Parathyroid adenoma (tissue), 2 donors: ENCODE data around the gene SVIL.
"Not testable (repeated sequence)": the region's sequence is repeated elsewhere in the genome, so short reads cannot be mapped to it uniquely, and the experiment has no call there.

Source experiments
- H2AFZ ChIP-seq: fragments of 300-600 bp; sonication (generic); one replicate; pipeline ENCODE4 v1.7.0; 2017; ENCODE audit warnings: antibody characterized with exemption, mild to moderate bottlenecking
- H3K27ac ChIP-seq: fragments of 300-600 bp; sonication (generic); one replicate; pipeline ENCODE4 v1.7.0; 2017
- H3K27me3 ChIP-seq: fragments of 300-600 bp; sonication (generic); one replicate; pipeline ENCODE4 v1.7.0; 2017; ENCODE audit warnings: low read length; ENCODE audit not compliant: control insufficient read depth, insufficient read depth
- H3K36me3 ChIP-seq: fragments of 300-600 bp; sonication (generic); one replicate; pipeline ENCODE4 v1.7.0; 2017; ENCODE audit warnings: low read length; ENCODE audit not compliant: control insufficient read depth, insufficient read depth
- H3K4me1 ChIP-seq: fragments of 300-600 bp; sonication (generic); one replicate; pipeline ENCODE4 v1.7.0; 2017; ENCODE audit warnings: control low read depth
- H3K4me2 ChIP-seq: fragments of 300-600 bp; sonication (generic); one replicate; pipeline ENCODE4 v1.7.0; 2017; ENCODE audit warnings: low read length
- H3K4me3 ChIP-seq: fragments of 300-600 bp; sonication (generic); one replicate; pipeline ENCODE4 v1.7.0; 2017; ENCODE audit warnings: low read depth, low read length
- H3K79me2 ChIP-seq: fragments of 300-600 bp; sonication (generic); one replicate; pipeline ENCODE4 v1.7.0; 2017; ENCODE audit warnings: control low read depth
- H3K9ac ChIP-seq: fragments of 300-600 bp; sonication (generic); one replicate; pipeline ENCODE4 v1.7.0; 2017; ENCODE audit warnings: mild to moderate bottlenecking
- H3K9me3 ChIP-seq: fragments of 300-600 bp; sonication (generic); one replicate; pipeline ENCODE4 v1.7.0; 2017; ENCODE audit warnings: low read length; ENCODE audit not compliant: control insufficient read depth
- TF ChIP-seq, protein P1 (sequence below): fragments of 300-600 bp; sonication (generic); IDR thresholded peaks from one replicate; pipeline ENCODE4 v1.7.0; 2017; ENCODE audit warnings: antibody characterized with exemption, mild to moderate bottlenecking
- donor health status: primary hyperparathyroidism.

SVIL gene

DNA sequence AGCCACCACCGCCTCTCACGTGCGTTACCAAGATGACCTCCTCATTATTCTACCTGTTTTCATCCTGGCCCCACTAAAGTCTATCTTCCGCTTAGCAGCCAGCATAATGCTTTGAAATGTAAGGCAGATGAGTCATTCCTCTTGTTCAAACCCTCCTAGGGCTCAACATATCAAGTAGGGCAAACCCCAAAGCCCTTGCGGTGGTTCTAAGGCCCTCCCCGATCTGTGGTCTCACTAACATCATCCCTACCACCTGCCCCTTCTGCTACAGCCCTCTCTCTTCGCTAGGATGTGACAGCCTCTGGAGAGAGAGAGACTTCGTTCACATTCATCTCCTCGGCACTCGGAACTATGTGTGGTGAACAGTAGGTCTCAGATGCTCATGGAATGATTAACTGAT, 94.8 kb downstream of the SVIL start:
- Histone ChIP-seq H2AFZ (no peak overlapping the region), H3K27me3 (no peaks in the 10 kb centered on the region), H3K27ac (no peak overlapping the region), H3K9me3 (no peaks in the 10 kb centered on the region), H3K9ac (no peak overlapping the region), H3K4me2 (no peak overlapping the region), H3K4me3 (no peak overlapping the region), H3K36me3 (no peaks in the 10 kb centered on the region), H3K4me1 (peaks cover 12% of the 10 kb centered on the region), H3K79me2 (peaks cover 8% of the 10 kb centered on the region)
- TF ChIP-seq, protein P1, sequence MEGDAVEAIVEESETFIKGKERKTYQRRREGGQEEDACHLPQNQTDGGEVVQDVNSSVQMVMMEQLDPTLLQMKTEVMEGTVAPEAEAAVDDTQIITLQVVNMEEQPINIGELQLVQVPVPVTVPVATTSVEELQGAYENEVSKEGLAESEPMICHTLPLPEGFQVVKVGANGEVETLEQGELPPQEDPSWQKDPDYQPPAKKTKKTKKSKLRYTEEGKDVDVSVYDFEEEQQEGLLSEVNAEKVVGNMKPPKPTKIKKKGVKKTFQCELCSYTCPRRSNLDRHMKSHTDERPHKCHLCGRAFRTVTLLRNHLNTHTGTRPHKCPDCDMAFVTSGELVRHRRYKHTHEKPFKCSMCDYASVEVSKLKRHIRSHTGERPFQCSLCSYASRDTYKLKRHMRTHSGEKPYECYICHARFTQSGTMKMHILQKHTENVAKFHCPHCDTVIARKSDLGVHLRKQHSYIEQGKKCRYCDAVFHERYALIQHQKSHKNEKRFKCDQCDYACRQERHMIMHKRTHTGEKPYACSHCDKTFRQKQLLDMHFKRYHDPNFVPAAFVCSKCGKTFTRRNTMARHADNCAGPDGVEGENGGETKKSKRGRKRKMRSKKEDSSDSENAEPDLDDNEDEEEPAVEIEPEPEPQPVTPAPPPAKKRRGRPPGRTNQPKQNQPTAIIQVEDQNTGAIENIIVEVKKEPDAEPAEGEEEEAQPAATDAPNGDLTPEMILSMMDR, result no peak

DNA sequence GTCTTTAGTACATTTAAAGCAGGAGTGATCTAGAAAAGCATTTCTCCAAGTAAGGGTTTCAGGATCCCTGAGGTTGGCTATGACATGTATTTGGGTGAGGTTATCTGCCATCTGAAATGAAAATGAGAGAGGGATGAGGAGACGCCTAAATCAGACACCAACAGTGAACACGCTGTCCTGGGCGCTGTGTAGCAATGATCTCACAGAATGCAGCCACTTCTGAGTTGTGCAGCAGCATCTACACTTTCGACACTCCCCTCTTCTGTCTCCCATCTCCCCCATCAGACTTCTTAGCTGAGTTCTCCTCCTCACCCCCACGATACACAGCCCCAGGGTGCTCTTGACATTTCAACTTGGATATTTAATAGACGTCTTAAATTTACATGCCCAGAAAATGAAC, 95.4 kb downstream of the SVIL start:
- H3K4me1 ChIP-seq, result peaks cover 13% of the 10 kb centered on the region

DNA sequence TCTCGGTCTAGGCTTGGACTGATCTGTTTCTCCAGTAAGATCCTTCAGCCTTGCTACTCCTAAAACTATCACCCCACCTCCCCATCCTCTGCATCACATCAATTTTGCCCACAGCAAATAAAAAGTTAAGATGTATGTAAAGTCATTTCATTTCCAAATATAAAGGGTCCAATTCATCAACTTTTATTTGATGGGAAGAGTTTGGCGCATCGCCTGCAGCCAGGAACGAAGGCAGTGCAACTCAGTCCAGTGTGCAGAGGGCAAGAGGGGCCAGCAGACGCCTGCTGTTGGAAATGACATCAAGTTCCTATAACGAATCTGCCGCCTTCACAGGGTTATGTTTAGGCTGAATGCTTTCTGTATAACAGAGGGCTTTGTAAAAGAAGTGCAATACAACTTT, 97.0 kb downstream of the SVIL start:
- Histone ChIP-seq H3K4me3 (no peak overlapping the region), H3K36me3 (no peaks in the 10 kb centered on the region), H3K9me3 (no peaks in the 10 kb centered on the region), H3K27me3 (no peaks in the 10 kb centered on the region), H3K9ac (no peak overlapping the region), H3K4me2 (no peak overlapping the region), H3K4me1 (peaks cover 13% of the 10 kb centered on the region), H3K27ac (no peak overlapping the region), H3K79me2 (peaks cover 8% of the 10 kb centered on the region), H2AFZ (no peak overlapping the region)
- TF ChIP-seq, protein P1, result no peak

More for the DNA sequence above, 95.4 kb downstream of the SVIL start:
- no peak overlapping the region for H3K4me3 ChIP-seq
- H3K9me3 ChIP-seq, result no peaks in the 10 kb centered on the region
- H3K9ac ChIP-seq, result no peak overlapping the region
- H3K79me2 ChIP-seq, result peaks cover 8% of the 10 kb centered on the region
- H3K27ac ChIP-seq, result no peak overlapping the region
- no peak overlapping the region for H3K4me2 ChIP-seq
- TF ChIP-seq, protein P1, result no peak
- H2AFZ ChIP-seq, result no peak overlapping the region
- H3K36me3 ChIP-seq, result no peaks in the 10 kb centered on the region
- no peaks in the 10 kb centered on the region for H3K27me3 ChIP-seq

DNA sequence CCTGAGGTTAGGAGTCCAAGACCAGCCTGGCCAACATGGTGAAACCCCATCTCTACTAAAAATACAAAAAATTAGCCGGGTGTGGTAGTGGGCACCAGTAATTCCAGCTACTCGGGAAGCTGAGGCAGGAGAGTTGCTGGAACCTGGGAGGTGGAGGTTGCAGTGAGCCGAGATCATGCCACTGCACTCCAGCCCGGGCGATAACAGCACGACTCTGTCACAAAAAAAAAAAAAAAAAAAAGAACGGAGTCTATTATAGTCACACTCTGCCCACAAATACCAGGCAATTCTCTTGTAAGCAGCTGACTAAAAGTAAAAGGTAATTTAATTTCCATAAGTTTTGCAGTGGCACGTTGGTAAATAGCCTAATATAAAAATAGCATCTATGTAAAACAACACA, 98.1 kb downstream of the SVIL start:
- not testable (repeated sequence) for H3K4me2 ChIP-seq, H3K9ac ChIP-seq, H3K36me3 ChIP-seq, H3K79me2 ChIP-seq, H2AFZ ChIP-seq, H3K9me3 ChIP-seq, H3K4me3 ChIP-seq, H3K27ac ChIP-seq, H3K27me3 ChIP-seq
- peaks cover 13% of the 10 kb centered on the region for H3K4me1 ChIP-seq

DNA sequence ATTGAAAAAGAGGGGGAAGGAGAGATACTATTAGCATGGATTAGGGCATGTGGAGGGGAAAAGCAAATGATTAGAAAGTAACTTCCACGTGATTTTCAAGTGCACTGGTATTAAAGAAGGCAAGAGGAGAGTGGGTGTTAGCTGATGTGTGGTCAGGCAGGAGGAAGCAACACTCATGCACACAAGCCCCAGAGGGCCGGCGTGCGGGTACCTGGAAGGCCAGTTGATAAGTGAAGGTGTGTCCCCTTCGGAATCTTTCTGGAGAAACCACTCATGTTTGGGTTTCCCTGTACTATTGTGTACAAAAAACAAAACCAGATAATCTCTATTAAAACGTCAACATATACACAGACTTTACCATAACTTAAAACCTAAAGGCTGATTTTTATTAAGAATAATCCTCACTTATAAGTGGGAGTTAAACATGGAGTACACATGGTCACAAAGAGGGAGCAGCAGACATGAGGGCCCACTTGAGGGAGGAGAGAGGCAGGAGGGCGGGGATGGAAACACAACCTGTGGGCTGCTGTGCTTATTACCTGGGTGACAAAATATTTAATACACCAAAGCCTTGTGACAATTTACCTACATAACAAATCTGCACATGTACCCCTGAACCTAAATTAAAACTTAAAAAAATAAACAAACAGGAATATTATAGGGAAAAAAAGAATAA, 98.9 kb downstream of the SVIL start:
- Histone ChIP-seq H3K4me3 (peak overlapping the region; percentile 31), H3K4me1 (peaks cover 13% of the 10 kb centered on the region), H2AFZ (peak overlapping the region; percentile 3), H3K36me3 (no peaks in the 10 kb centered on the region), H3K27me3 (no peaks in the 10 kb centered on the region), H3K9me3 (no peaks in the 10 kb centered on the region), H3K4me2 (peak overlapping the region; percentile 56), H3K9ac (no peak overlapping the region), H3K27ac (peak overlapping the region; percentile 37), H3K79me2 (peaks cover 8% of the 10 kb centered on the region)
- TF ChIP-seq, protein P1, result no peak
